RWPE1 (cell line): ENCODE data around the gene MAP1A.
A peak's percentile ranks its signal among the peaks of the same experiment; 100 is the strongest.

ENCODE experiments used
- CTCF ChIA-PET: fragments of 350-600 bp; sonication (Branson Sonifier 250); formaldehyde crosslinking; extraction: SDS; loops from one replicate; lab custom pipeline; 2021; lab: Yijun Ruan, JAX
- POLR2A ChIA-PET: fragments of 400-600 bp; formaldehyde crosslinking; extraction: SDS; loops from one replicate; lab custom pipeline; 2020; ENCODE audit warnings: antibody characterized with exemption; ENCODE audit not compliant: low non-redundant PET; lab: Yijun Ruan, JAX
- DNase-seq: peaks from one replicate; pipeline ENCODE4 v3.0.0; 2012; ENCODE audit warnings: low spot score
- H3K27ac ChIP-seq: fragments of 450-650 bp; 2 replicates; pipeline ENCODE4 v1.5.1; 2017
- TF ChIP-seq, protein P1 (sequence below): fragments of 450-650 bp; conservative IDR thresholded peaks from 2 replicates; pipeline ENCODE4 v1.5.1; 2017; ENCODE audit warnings: low read depth, mild to moderate bottlenecking

The MAP1A gene

DNA sequence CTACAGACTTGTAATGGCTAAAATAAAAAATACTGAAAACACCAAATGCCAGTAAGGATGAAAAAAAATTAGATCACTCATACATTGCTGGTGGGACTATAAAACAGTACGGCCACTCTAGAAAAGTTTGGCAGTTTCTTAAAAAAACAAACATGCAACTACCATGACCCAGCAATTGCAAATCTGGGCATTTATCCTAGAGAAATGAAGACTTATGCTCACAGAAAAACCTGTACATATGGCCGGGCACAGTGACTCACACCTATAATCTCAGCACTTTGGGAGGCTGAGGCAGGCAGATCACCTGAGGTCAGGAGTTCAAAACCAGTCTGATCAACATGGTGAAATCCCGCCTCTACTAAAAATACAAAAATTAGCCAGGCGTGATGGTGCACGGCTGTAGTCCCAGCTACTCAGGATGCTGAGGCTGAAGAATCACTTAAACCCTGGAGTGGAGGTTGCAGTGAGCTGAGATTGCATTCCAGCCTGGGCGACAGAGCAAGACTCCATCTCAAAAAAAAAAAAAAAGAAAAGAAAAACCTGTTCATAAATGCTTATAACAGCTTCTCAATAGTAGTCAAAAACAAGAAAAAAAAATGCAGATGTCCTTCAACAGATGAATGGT, 30.0 kb upstream of the MAP1A start:
- POLR2A ChIA-PET, result no interaction called here
- CTCF ChIA-PET, result no interaction called here

DNA sequence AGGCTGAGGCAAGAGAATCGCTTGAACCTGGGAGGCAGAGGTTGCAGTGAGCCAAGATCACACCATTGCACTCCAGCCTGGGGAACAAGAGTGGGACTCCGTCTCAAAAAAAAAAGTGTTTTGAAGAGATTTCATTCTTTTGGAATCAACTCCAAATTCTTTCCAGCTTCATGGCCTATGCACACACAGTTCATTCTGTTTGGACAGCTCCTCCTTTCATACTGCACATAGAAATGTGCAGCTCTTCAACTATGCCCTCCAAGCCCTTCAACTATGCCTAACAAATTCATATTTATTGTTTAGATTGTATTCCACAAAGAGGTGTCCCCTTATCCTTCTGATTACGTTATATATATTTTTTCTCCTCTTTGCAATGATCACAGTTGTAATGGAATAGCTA, 28.6 kb upstream of the MAP1A start:
- POLR2A ChIA-PET, result no interaction called here
- no peak overlapping the region for H3K27ac ChIP-seq
- no peak for DNase-seq
- CTCF ChIA-PET, result interaction anchor here (0.6 to 0.7 kb wide), 2 partner anchors 52 to 170 kb away, joined by 3 to 4 read pairs; no protein-coding TSS in a partner anchor
- TF ChIP-seq, protein P1, sequence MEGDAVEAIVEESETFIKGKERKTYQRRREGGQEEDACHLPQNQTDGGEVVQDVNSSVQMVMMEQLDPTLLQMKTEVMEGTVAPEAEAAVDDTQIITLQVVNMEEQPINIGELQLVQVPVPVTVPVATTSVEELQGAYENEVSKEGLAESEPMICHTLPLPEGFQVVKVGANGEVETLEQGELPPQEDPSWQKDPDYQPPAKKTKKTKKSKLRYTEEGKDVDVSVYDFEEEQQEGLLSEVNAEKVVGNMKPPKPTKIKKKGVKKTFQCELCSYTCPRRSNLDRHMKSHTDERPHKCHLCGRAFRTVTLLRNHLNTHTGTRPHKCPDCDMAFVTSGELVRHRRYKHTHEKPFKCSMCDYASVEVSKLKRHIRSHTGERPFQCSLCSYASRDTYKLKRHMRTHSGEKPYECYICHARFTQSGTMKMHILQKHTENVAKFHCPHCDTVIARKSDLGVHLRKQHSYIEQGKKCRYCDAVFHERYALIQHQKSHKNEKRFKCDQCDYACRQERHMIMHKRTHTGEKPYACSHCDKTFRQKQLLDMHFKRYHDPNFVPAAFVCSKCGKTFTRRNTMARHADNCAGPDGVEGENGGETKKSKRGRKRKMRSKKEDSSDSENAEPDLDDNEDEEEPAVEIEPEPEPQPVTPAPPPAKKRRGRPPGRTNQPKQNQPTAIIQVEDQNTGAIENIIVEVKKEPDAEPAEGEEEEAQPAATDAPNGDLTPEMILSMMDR, result no peak

More for the DNA sequence above, 30.0 kb upstream of the MAP1A start:
- DNase-seq, result no peak
- H3K27ac ChIP-seq, result no peak overlapping the region
- TF ChIP-seq, protein P1, result no peak

- CTCF ChIA-PET, result interaction anchor here (0.7 kb wide), 1 partner anchor 51 kb away, joined by 4 read pairs; no protein-coding TSS in a partner anchor
- POLR2A ChIA-PET, result no interaction called here
- H3K27ac ChIP-seq, result no peak overlapping the region
- DNase-seq, result no peak
- TF ChIP-seq, protein P1, result no peak
These were observed 28.2 kb upstream of the MAP1A start for GRCh38 chr15:43489191-43489590.

DNA sequence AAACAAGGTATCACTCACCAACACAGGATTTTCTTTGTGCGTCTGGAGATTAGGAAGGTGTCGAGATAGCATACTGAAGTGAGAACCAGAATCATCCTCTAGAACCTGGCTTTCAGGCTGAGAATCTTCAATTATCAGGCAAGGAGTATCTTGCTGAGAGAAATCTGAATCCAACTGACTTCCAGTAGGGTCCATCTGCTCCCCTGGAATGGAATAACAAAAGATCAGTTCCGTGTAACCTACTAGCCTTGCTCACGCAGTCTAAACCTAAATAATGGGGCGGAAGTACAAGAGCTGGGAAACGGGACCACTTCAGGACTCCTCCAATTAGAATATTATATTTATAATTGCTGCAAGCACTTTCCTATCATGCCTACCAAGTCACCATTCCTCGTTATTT, 25.1 kb upstream of the MAP1A start:
- DNase-seq, result no peak
- CTCF ChIA-PET, result no interaction called here
- POLR2A ChIA-PET, result no interaction called here
- TF ChIP-seq, protein P1, result no peak
- H3K27ac ChIP-seq, result peak overlapping the region; percentile 66

GRCh38 chr15:43492673-43493601, 24.5 kb upstream of the MAP1A start, which contains the start of gene TP53BP1:
Gene TP53BP1, minus strand, starts transcription at chr15:43493156. Its CDS starts 113 bp downstream, at chr15:43493043.
- ChIA-PET CTCF (interaction anchor here (0.7 to 1.1 kb wide), 3 partner anchors 18 to 117 kb away, joined by 3 to 6 read pairs (median 4); no protein-coding TSS in a partner anchor), POLR2A (no interaction called here)
- TF ChIP-seq, protein P1, result no peak
- peak within 1 kb of the TSS; percentile 66 for H3K27ac ChIP-seq
- peak; percentile 99 for DNase-seq
